ENCODE data around the gene PMAIP1. TPM values are rescaled to one million over a fixed set of nuclear protein-coding genes. Genes with fewer than 3 reads are reported as not detected.

PMAIP1 gene
- total and polyA plus RNA-seq, 9 donors, result 0.30 to 11.8 (median 0.73) TPM; not detected in 1

DNA sequence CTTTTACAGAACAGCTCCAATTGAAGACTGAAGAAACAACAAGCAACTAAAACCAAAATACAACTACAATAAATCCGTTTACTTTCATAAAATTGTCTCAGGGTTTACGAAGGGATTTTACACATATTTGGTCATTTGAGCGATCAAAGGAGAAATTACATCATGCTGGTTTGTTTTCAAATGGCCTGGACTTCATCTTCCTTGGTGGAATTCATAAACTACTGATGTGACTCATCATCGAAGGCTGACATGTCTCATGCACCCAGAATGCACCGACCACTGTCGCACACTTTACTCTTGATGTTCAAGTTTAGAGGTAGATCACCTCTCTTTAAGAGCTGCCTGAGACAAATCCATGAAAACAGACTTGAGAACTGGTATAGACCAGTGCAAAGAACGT, 25.6 kb upstream of the PMAIP1 start:
- H3K27me3 ChIP-seq, result no peaks in the 10 kb centered on the region
- H3K4me1 ChIP-seq (ENCODE audit: insufficient read depth), result no peaks in the 10 kb centered on the region
- no peaks in the 10 kb centered on the region for H3K9me3 ChIP-seq
- intact Hi-C loops (cut with DNase I), result no loop called here
- no peak overlapping the region for H3K4me3 ChIP-seq
- no peak for DNase-seq
- no peak for TF ChIP-seq POLR2A (IDR thresholded peaks at IDR 0.05)
- no peak for TF ChIP-seq CTCF (IDR thresholded peaks at IDR 0.05)
- TF ChIP-seq EP300 (IDR thresholded peaks at IDR 0.05), result no peak
- no peak overlapping the region for H3K27ac ChIP-seq
- WGBS, 3 donors, result 72 to 77% (median 76%) methylated on average over 7 of the region's 7 CpGs
- H3K36me3 ChIP-seq, result no peaks in the 10 kb centered on the region

- 85 to 93% (median 91%) methylated on average over 3 of the region's 3 CpGs for WGBS, 3 donors
- TF ChIP-seq CTCF (IDR thresholded peaks at IDR 0.05) (no peak), POLR2A (IDR thresholded peaks at IDR 0.05) (no peak)
- no peaks in the 10 kb centered on the region for H3K36me3 ChIP-seq
- H3K9me3 ChIP-seq, result no peaks in the 10 kb centered on the region
- intact Hi-C loops (cut with DNase I), result no loop called here
- no peak for DNase-seq
- no peak overlapping the region for H3K27ac ChIP-seq
- H3K27me3 ChIP-seq, result no peaks in the 10 kb centered on the region
- H3K4me1 ChIP-seq (ENCODE audit: insufficient read depth), result no peaks in the 10 kb centered on the region
- no peak overlapping the region for H3K4me3 ChIP-seq
Observed at GRCh38 chr18:59876310-59876626, 23.5 kb upstream of the PMAIP1 start.

DNA sequence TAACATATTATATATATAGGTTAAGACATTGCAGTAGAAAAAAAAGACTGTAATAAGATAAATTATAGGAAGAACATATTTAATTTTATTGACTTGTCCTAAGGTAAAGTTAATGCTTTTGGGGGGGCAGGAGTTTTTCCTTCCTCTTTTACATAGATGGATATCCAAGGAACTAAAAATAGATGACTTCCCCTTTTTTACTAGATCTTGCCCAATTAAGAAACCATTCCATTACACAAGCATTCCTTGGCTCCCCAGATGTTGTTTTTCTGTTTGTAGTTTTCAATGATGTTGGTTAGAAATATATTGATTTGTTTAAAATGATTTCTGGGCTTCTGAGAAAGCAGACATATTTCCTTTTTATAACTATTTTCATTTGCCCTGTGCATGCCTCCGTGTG, 22.4 kb upstream of the PMAIP1 start:
- Histone ChIP-seq H3K4me3 (no peak overlapping the region), H3K27me3 (no peaks in the 10 kb centered on the region), H3K27ac (no peak overlapping the region), H3K4me1 (ENCODE audit: insufficient read depth) (no peaks in the 10 kb centered on the region), H3K9me3 (no peaks in the 10 kb centered on the region), H3K36me3 (no peaks in the 10 kb centered on the region)
- WGBS, 3 donors, result 35 to 48% (median 41%) methylated on average over 1 of the region's 1 CpG
- intact Hi-C loops (cut with DNase I), result no loop called here
- TF ChIP-seq POLR2A (IDR thresholded peaks at IDR 0.05) (no peak), EP300 (IDR thresholded peaks at IDR 0.05) (no peak), CTCF (IDR thresholded peaks at IDR 0.05) (no peak)
- no peak for DNase-seq

GRCh38 chr18:59878644-59879043, 21.2 kb upstream of the PMAIP1 start:
- WGBS, 3 donors, result 95 to 100% (median 98%) methylated on average over 1 of the region's 1 CpG
- TF ChIP-seq CTCF (IDR thresholded peaks at IDR 0.05), result no peak
- TF ChIP-seq EP300 (IDR thresholded peaks at IDR 0.05), result no peak
- no peak for TF ChIP-seq POLR2A (IDR thresholded peaks at IDR 0.05)
- H3K4me3 ChIP-seq, result no peak overlapping the region

More at GRCh38 chr18:59878644-59879043, 21.2 kb upstream of the PMAIP1 start:
- Histone ChIP-seq H3K27me3 (no peaks in the 10 kb centered on the region), H3K9me3 (no peaks in the 10 kb centered on the region), H3K36me3 (no peaks in the 10 kb centered on the region), H3K4me1 (ENCODE audit: insufficient read depth) (no peaks in the 10 kb centered on the region), H3K27ac (no peak overlapping the region)
- intact Hi-C loops (cut with DNase I), result no loop called here
- DNase-seq, result no peak
